ENCODE results near the gene ADAMTS17. TPM values are rescaled to one million over a fixed set of nuclear protein-coding genes. Genes with fewer than 3 reads are reported as not detected.

Gene ADAMTS17
- total RNA-seq, 1 experiment from 2014 or later: 1.8 TPM

GRCh38 chr15:100297812-100298211, 44.0 kb downstream of the ADAMTS17 start (continued):
- TF ChIP-seq ZNF425 (CRISPR knock-in tag; conservative IDR thresholded peaks at IDR 0.05): no peak
- no peak for TF ChIP-seq TEAD4 (CRISPR knock-in tag; IDR thresholded peaks at IDR 0.05)
- no peak for TF ChIP-seq FOXK1 (CRISPR knock-in tag; IDR thresholded peaks at IDR 0.05)
- TF ChIP-seq, protein P1, sequence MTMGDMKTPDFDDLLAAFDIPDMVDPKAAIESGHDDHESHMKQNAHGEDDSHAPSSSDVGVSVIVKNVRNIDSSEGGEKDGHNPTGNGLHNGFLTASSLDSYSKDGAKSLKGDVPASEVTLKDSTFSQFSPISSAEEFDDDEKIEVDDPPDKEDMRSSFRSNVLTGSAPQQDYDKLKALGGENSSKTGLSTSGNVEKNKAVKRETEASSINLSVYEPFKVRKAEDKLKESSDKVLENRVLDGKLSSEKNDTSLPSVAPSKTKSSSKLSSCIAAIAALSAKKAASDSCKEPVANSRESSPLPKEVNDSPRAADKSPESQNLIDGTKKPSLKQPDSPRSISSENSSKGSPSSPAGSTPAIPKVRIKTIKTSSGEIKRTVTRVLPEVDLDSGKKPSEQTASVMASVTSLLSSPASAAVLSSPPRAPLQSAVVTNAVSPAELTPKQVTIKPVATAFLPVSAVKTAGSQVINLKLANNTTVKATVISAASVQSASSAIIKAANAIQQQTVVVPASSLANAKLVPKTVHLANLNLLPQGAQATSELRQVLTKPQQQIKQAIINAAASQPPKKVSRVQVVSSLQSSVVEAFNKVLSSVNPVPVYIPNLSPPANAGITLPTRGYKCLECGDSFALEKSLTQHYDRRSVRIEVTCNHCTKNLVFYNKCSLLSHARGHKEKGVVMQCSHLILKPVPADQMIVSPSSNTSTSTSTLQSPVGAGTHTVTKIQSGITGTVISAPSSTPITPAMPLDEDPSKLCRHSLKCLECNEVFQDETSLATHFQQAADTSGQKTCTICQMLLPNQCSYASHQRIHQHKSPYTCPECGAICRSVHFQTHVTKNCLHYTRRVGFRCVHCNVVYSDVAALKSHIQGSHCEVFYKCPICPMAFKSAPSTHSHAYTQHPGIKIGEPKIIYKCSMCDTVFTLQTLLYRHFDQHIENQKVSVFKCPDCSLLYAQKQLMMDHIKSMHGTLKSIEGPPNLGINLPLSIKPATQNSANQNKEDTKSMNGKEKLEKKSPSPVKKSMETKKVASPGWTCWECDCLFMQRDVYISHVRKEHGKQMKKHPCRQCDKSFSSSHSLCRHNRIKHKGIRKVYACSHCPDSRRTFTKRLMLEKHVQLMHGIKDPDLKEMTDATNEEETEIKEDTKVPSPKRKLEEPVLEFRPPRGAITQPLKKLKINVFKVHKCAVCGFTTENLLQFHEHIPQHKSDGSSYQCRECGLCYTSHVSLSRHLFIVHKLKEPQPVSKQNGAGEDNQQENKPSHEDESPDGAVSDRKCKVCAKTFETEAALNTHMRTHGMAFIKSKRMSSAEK (CRISPR knock-in tag; IDR thresholded peaks at IDR 0.05; ENCODE audit: borderline replicate concordance): no peak
- TF ChIP-seq, protein P2, sequence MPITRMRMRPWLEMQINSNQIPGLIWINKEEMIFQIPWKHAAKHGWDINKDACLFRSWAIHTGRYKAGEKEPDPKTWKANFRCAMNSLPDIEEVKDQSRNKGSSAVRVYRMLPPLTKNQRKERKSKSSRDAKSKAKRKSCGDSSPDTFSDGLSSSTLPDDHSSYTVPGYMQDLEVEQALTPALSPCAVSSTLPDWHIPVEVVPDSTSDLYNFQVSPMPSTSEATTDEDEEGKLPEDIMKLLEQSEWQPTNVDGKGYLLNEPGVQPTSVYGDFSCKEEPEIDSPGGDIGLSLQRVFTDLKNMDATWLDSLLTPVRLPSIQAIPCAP (CRISPR knock-in tag; IDR thresholded peaks at IDR 0.05): no peak
- no peak for TF ChIP-seq ZNF317 (CRISPR knock-in tag; IDR thresholded peaks at IDR 0.05; ENCODE audit: borderline replicate concordance, low read depth)
- no peak for TF ChIP-seq KAT7 (CRISPR knock-in tag; IDR thresholded peaks at IDR 0.05; ENCODE audit: borderline replicate concordance)
- TF ChIP-seq ARID4B (CRISPR knock-in tag; IDR thresholded peaks at IDR 0.05; ENCODE audit: borderline replicate concordance): no peak

GRCh38 chr15:100295939-100296565, 45.7 kb downstream of the ADAMTS17 start:
- peaks cover 17% of the 10 kb centered on the region for H3K36me3 Mint-ChIP-seq
- peaks cover 43% of the 10 kb centered on the region for H3K9me3 Mint-ChIP-seq

DNA sequence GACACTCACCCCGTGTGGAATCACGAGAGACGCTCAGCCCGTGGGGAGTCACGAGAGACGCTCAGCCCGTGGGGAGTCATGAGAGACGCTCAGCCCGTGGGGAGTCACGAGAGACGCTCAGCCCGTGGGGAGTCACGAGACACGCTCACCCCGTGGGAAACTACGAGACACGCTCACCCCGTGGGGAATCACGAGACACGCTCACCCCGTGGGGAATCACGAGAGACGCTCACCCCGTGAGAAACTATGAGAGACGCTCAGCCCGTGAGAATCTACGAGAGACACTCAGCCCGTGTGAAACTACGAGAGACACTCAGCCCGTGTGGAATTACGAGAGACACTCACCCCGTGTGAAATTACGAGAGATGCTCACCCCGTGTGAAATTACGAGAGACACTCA, 49.8 kb downstream of the ADAMTS17 start:
- peaks cover 38% of the 10 kb centered on the region for H3K9me3 Mint-ChIP-seq
- no peak for DNase-seq (ENCODE audit: low spot score)
- ATAC-seq: no peak
- no peaks in the 10 kb centered on the region for H3K27me3 Mint-ChIP-seq (ENCODE audit: low read depth)
- H3K4me3 Mint-ChIP-seq: no peak overlapping the region
- CTCF ChIA-PET: no interaction called here
- no peak for TF ChIP-seq SMAD3 (CRISPR knock-in tag; IDR thresholded peaks at IDR 0.05; ENCODE audit: borderline replicate concordance)
- H3K4me1 Mint-ChIP-seq: no peaks in the 10 kb centered on the region
- POLR2A ChIA-PET: no interaction called here
- H3K36me3 Mint-ChIP-seq: peaks cover 9% of the 10 kb centered on the region; the same call in 1 of the 2 replicates
- no peak overlapping the region for H3K27ac Mint-ChIP-seq

More at GRCh38 chr15:100295939-100296565, 45.7 kb downstream of the ADAMTS17 start:
- ChIA-PET POLR2A (no interaction called here), CTCF (no interaction called here)
- no peak overlapping the region for H3K27ac Mint-ChIP-seq
- H3K27me3 Mint-ChIP-seq (ENCODE audit: low read depth): no peaks in the 10 kb centered on the region
- TF ChIP-seq ZNF121 (CRISPR knock-in tag; IDR thresholded peaks at IDR 0.05) (no peak), ZBTB21 (CRISPR knock-in tag; IDR thresholded peaks at IDR 0.05; ENCODE audit: borderline replicate concordance) (no peak), RORB (CRISPR knock-in tag; IDR thresholded peaks at IDR 0.05) (no peak)
- no peak for DNase-seq (ENCODE audit: low spot score)
- H3K4me1 Mint-ChIP-seq: no peaks in the 10 kb centered on the region
- H3K4me3 Mint-ChIP-seq: no peak overlapping the region
- ATAC-seq: no peak
